GM18870 (cell line): ENCODE results near the gene POLR2I.
"Not testable (repeated sequence)": the region's sequence is repeated elsewhere in the genome, so short reads cannot be mapped to it uniquely, and the experiment has no call there.

Experiments used
- ATAC-seq: cut with Tn5 transposase; IDR thresholded peaks from one replicate; pipeline ENCODE4 v1.9.1; 2021; ENCODE audit warnings: moderate library complexity; ENCODE audit not compliant: unreplicated experiment

The POLR2I gene

DNA sequence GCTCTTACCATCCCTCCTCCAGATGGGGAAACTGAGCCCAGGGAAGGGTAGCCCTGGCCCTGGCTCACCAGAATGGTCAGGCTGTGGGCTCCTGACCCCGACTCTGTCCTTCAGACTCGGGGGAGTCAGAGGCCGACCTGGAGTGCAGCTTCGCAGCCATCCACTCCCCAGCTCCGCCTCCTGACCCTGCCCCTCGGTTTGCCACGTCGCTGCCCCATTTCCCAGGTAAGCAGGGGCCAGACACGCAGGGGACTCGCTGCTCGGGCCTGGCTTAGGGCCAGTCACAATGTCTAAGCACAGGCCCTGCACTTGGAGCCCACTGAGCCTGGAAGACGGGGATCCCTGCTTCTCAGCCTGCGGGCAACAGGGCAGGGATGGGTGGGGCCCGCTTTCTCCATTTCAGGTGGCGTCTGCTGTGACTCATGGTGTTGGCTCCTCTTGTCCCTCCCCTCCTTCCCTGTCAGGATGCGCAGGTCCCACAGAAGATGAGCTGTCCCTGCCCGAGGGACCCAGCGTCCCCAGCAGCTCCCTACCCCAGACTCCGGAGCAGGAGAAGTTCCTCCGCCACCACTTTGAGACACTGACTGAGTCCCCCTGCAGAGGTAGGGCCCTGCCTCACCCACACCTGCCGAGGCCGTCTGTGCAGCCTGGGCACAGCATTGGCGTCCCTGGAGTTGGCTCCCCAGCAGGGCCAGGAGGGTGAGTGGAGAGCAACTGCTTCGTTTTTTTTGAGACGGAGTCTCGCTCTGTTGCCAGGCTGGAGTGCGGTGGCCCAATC is 12.9 kb downstream of the POLR2I start:
- ATAC-seq: no peak

DNA sequence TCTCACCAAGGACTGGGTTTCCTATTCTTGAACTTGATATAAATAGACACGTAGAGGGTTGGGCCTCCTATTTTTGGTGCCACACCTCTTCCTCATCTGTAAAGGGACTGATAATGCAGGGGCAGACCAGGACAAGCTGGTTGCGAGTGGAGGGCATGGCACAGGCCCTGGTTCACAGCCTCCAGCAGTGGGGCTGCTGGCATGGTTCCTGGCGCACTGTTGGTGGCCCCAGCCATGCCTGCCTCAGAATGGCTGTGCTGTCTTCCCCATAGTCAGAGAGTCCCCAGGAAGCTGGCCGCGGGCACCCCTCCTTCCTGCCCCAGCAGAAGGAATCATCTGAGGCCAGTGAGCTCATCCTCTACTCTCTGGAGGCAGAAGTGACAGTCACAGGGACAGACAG is 14.2 kb downstream of the POLR2I start:
- no peak for ATAC-seq

DNA sequence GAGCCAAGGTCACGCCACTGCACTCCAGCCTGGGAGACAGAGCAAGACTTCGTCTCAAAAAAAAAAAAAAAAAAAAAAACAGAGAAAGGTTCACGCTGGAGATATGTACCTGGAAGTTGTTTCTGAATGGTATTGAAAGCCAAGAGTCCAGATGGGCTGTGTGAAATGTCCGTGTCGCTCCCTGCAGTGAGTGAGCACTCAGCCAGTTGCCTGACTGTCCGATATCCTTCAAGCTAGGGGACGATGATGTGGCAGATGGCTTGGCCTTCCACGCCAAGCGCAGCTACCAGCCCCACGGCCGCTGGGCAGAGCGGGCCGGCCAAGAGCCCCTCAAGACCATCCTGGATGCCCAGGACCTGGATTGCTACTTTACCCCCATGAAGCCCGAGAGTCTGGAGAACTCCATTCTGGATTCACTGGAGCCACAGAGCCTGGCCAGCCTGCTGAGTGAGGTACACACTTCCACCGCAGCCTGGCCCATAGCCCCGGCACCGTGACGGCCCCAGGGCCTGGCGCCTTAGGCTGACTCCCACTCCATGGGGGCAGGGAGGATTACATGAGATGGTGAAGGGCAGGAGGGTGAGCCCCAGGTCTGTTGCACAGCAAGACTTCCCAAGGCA is 15.4 kb downstream of the POLR2I start:
- no peak for ATAC-seq

DNA sequence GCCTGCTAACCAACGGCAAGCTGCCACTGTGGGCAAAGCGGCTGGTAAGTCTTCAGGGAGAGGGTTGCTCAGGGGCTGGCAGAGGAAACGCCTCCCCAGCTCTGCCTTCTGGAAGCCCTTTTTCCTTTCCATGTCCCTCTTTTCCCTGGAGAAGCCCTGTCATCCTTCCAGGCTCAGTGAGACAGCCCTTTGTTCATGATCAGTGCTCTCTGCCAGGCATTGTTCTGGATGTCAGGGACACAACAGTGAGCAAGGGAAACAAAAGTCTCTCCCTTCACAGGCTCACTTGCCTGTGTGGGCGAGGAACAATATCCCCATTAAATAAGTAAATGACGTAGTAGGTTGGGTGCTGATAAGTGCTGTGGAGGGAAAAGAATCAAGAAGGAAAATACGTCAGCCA is 17.6 kb downstream of the POLR2I start:
- no peak for ATAC-seq

DNA sequence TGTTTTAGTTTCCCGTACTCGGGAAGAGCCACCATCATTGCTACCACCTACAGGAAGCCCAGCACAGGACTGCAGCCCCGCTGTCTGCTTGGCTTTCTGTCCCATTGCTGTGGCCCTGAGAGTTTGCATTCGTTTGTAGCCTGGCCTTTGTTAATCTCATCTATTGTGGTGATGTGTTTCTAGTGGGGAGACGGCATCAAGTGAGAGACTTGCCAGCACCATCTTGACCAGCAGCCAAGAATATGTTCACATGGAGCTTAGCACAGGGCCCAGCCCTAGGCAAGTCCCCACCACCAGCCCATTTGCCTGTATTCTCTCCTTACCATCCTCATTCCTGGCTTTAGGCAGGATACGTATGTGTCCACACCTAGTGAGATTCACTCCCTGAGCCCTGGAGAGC is 21.0 kb downstream of the POLR2I start:
- ATAC-seq: no peak

DNA sequence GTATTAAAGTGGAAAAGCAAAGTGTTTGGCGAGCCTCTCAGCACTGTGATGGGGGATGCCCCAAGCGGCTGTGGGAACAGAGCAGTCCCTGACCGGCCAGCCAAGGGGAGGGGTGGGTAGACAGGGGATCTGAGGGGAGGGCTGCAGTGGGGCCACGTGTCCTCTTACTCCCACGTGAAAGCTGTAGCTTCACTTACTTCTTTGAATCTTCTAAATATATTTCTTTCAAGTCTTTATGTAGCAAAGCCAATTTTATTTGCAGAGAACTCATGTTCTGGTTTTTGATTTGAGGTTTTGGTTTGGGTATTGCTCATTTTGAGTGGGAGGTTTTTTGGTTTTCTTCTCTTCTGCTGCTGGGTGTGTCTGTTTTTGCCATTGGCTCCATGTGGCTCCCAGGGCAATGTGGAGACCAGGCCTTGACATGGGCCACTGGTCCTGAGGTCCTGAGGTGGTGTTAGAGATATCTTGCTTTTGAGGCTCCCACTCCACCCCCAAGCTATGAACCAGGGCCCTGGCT is 21.5 kb downstream of the POLR2I start:
- ATAC-seq: no peak

DNA sequence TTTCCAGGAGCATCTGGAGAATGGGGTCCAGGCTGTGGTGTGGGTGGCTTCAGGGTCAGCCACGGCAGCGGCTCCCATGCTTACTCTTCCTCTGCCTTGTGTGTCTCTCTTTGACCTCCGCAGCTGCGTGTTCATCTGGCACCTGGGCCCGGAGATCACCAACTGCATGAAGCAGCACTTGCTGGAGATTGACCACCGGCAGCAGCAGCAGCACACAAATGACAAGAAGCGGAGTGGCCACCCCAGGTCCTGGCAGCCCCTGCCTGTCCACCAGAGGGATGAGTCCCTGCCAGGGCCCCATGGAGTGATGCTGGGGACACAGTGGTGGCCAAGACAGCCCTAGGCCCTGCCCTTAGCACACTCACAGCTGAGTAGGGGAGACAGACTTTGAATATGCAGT is 22.1 kb downstream of the POLR2I start:
- ATAC-seq: no peak

DNA sequence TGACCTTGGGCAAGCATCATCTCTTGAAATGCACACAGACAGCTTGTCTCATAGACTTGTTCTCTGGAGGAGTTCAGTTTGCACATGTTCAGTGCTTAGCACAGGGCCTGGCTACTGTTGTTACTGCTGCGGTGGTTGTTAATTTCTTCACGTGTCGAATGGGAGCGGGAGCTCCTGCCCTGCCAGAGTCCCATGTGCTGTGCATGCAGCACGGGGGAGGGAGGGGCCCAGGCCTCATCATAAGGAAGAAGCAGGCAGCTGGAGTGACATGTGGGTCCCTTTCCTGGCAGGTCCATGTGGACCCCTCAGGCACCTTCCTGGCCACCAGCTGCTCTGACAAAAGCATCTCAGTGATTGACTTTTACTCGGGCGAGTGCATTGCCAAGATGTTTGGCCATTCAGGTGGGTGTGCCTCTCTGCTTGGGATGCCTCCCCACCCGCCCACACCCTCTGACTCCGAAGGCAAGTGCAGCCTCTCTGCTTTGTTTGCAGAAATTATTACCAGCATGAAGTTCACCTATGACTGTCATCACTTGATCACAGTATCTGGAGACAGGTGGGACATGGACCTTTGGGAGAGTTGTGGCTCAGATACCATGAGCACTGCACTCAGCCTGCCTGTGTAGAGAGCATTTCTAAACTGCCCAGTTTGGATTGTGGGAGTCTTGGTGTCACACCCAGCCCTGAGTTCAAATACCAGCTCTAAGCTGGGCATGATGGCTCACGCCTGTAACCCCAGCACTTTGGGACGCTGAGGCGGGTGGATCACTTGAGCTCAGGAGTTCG is 23.6 kb downstream of the POLR2I start:
- ATAC-seq: no peak

DNA sequence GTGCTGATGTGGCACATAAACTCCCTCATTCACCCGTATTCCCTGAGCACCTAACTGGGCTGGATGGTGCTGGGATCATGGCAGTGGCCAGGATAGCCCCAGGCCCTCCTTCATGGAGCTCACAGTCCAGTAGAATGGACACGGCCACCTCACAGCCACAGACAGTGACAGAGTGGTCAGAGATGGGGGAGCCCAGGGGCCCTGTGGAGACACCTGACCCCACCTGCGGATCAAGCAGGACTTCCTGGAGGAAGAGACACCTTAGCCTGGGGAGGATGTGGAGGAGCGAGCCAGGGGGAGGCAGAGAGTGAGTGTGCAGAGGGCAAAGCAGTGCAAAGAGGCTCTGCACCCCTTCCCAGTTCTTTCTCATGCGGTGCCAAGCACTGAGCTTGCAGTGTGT is 24.8 kb downstream of the POLR2I start:
- ATAC-seq: no peak

DNA sequence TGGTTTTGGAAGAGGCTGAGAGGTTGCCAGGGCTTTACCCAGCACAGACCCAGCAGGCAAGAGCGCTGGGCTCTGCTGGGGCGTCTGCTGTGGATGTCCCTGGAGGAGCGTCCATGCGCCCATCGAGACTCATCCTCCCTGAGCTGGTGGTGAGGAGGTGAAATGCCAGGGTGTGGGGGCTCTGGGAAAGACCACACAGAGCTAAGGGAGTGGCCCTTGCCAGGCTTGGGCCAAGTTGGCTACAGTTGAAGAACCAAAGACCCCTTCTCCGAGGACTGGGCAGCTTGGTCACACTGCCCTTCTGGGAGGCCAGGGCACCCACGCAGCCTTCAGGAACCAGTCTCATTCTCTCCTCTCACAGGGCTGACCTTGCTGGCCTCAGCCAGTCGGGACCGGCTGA is 28.3 kb downstream of the POLR2I start:
- no peak for ATAC-seq

DNA sequence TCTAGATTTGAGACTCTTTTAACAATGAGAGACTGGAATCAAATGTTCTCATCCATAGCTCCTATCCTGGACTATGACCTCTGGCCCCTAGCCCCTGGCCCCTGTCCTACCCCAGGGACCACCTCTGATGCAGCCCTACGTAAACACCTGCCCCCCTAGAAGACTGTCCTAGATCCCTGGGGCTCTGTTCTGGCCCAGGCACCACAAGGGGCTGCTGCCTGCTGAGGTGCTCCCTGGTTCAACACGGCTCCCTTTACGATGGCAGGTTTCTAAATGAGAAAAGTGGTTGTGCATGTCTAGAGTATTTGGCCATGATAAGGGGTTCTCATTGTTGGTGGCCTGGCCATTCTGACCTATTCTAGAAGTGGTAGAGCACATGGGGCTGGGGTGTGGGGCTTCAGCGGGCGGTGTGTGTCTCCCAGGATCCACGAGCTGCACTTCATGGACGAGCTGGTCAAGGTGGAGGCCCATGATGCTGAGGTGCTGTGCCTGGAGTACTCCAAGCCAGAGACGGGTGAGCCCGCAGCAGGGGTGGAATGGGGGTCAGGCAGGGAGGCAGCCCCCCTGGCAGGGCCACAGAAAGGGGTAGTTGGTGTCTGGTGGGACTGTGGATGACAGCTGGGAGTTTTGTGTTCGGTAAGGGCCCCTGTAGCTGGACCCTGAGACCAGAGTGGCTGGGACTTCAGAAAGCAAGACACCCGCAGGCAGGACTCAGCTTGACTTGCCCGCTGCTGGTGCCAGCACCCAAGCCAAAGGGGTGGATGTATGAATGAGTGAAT is 30.3 kb downstream of the POLR2I start:
- no peak for ATAC-seq

DNA sequence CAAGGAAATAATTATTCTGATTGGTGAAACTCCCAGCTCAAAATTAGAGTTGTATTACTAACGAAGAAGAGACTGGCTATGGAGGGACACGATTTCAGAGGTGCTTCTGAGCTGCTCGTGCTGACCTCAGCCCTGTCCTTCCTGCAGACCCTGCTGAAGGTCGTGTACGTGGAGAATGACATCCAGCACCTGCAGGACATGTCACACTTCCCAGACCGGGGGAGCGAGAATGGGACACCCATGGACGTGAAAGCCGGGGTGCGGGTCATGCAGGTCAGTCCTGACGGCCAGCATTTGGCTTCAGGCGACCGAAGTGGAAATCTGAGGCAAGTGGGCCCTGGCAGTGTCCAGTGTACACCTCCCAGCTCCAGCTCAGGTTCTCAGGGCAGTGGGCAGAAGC is 31.8 kb downstream of the POLR2I start:
- no peak for ATAC-seq

DNA sequence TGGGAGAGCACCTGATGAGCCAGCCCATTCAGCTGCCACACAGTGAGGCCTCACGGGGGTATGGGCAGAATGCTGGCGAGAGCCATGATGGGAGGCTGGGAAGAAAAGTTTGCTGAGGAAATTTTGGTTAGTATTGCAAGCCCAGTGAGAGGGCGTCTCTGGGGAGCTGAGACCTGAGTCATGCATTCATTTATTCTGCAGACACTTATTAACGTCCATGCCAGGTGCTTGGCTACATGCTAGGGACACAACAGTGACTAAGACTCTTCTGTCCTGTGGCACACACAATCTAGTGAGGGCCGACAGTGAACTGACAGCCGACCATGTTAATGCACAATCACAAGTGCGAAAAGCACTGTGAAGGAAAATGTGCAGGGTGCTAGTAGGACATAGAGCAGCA is 32.8 kb downstream of the POLR2I start:
- ATAC-seq: no peak

DNA sequence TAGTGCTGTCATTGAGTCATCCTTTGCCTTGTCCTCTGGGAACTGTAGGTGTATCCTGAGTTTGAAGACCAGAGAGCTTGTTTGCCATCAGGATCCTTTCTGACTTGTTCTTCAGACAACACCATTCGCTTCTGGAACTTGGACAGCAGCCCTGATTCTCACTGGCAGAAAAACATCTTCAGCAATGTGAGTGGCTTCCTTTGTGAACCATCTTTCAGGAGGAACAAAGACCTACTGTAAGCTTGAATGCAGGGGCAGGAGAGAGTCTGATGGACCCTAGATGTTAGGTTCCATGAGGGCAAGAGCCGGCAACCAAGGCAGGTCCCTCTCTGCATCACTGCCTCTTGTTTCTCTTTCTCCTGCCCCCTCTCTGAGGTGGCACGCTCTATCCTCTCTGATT is 33.3 kb downstream of the POLR2I start:
- no peak for ATAC-seq

DNA sequence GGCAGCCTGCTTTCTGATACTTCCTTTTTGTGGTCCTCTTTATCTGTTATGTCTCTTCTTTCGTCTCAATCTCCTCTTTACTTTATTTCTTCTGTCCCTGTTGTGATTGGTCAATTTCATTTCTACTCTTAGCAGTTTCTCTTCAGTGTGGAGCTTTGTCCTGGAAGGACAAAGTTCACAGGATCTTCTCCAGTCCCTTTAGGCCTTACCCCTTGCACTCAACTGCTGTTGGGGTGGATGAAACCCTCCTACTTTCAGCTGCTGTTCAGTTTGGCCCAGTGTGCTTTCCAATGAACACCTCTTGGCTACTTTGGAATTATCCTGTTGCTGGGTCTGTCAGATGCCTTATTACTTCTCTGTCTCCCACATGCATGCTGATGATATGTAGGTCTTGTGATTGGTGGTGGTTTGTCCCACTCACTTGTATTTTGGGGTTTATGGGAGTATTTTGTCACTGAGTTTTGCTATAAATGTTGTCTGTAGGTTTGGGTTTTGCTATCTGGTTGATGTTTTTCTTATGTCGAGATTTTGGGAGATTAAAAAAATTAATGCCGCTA is 35.2 kb downstream of the POLR2I start:
- no peak for ATAC-seq

DNA sequence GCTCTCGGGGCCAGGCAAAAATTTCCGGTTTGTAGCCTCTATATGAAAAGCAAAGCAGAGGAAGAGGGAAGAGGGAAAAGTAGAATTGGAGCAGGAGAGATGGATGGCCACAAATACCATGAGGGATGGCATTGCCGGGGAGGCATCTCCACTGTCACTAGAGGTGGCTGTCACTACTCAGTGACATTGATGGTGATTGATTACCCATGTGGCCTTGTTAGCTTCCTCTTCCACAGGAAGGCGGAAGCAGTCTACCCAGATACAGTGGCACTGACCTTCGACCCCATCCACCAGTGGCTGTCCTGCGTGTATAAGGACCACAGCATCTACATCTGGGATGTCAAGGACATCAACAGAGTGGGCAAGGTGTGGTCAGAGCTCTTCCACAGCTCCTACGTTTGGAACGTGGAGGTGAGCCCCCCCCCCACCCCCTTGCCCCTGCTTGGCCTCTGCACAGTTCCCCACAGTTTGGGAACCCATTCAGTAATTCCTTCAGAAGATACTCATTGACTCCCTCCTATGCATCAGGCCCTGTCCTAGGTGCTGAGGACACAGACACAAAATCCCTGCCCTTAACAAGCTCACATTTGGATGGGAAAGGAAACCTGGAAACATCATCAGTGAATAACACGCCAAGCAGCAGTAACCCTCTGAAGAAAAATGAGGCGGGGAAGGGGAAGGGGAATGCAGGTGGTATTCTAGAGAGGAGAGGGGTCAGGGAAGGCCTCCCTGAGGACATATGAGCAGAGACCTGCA is 41.4 kb downstream of the POLR2I start:
- ATAC-seq: no peak

DNA sequence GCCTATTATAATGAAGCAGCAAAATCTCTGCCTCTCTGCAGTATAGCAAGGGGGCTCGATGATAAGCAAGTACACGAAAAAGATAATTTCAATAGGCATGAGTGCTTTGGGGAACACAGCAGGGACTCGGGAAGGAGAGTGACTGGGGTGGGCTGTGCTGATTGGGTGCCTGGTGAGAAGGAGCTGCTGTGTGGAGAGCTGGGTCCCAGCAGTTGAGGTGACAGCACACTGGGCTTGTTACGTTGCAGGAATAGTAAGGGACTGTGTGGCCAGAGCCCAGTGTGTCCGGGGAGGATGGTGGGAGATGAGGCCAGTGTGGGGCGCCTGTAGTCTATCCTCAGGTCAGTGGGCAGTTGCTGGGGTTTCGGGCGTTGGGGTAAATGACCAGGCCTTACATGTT is 42.6 kb downstream of the POLR2I start:
- no peak for ATAC-seq

DNA sequence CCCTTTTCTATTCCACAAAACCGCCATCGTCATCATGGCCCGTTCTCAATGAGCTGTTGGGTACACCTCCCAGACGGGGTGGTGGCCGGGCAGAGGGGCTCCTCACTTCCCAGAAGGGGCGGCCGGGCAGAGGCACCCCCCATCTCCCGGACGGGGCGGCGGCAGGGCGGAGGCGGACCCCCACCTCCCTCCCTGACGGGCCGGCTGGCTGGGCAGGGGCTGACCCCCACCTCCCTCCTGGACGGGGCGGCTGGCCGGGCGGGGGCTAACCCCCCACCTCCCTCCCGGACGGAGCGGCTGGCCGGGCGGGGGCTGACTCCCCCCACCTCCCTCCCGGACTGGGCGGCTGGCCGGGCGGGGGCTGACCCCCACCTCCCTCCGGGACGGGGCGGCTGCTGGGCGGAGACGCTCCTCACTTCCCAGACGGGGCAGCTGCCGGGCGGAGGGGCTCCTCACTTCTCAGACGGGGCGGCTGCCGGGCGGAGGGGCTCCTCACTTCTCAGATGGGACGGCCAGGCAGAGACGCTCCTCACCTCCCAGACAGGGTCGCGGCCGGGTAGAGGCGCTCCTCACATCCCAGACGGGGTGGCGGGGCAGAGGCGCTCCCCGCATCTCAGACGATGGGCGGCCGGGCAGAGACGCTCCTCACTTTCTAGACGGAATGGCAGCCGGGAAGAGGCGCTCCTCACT is 45.7 kb downstream of the POLR2I start:
- ATAC-seq: not testable (repeated sequence)

DNA sequence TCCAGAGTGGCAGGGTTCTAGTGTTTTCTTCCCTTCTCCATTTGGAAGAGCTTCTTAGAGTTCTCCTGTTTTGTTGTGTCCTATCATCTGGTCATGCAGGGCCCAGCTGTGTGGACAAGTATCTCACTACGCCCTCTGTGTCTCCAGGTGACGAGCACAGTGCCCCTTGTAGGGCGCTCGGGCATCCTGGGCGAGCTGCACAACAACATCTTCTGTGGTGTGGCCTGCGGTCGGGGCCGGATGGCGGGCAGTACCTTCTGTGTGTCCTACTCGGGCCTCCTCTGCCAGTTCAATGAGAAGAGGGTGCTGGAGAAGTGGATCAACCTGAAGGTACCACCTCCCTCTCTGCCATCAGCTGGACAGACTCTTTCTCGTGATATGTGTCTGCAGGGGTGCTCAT is 47.0 kb downstream of the POLR2I start:
- ATAC-seq: no peak
